Stomach (tissue), 9 donors: ENCODE results near the gene ZNF888. TPM values are rescaled to one million over a fixed set of nuclear protein-coding genes. Genes with fewer than 3 reads are reported as not detected.

Experiments used
- DNase-seq, 2 donors: peaks; one replicate each; pipeline versions ENCODE4 v3.0.0 to v3.0.0-alpha.2; 2013 to 2019
- H3K27ac ChIP-seq, 5 donors: fragments of 200-600 bp in 4 of 5; sonication (generic) in 4 of 5; one replicate each; pipeline ENCODE4 v1.5.1; 2013 to 2019; ENCODE audit warnings: mild to moderate bottlenecking in 1 of 5, moderate library complexity in 1 of 5
- H3K27me3 ChIP-seq, 3 donors: fragments of 200-600 bp; sonication (generic); one replicate each; pipeline ENCODE4 v1.5.1; 2017 to 2019; ENCODE audit warnings: mixed run types in 1 of 3
- H3K36me3 ChIP-seq, 4 donors: fragments of 200-600 bp; sonication (generic); 1 replicate in 3 of 4; 2 replicates in 1 of 4; pipeline ENCODE4 v1.5.1; 2016 to 2019
- H3K4me1 ChIP-seq, 4 donors: fragments of 200-600 bp; sonication (generic); one replicate each; pipeline ENCODE4 v1.5.1; 2016 to 2019
- H3K4me3 ChIP-seq, 4 donors: fragments of 200-600 bp; sonication (generic) in 3 of 4; one replicate each; pipeline ENCODE4 v1.5.1; 2016 to 2019; ENCODE audit warnings: mild to moderate bottlenecking in 1 of 4
- H3K9me3 ChIP-seq, 4 donors: fragments of 200-600 bp; sonication (generic); one replicate each; pipeline ENCODE4 v1.5.1; 2016 to 2019
- CTCF ChIP-seq, 7 experiments: fragments of 450-650 bp in 4 of 7; fragments of 200-600 bp in 3 of 7; sonication (generic) in 3 of 7; IDR thresholded peaks; one replicate each; pipeline ENCODE4 v1.5.1; 2016 to 2019; ENCODE audit warnings: antibody characterized with exemption in 7 of 7, control low read depth in 2 of 7, mild to moderate bottlenecking in 1 of 7
- EP300 ChIP-seq: sonication (generic); formaldehyde crosslinking; IDR thresholded peaks from one replicate; pipeline ENCODE4 v1.6.1; 2017; ENCODE audit warnings: antibody characterized with exemption
- POLR2A ChIP-seq, 4 donors: fragments of 450-650 bp; IDR thresholded peaks; one replicate each; pipeline ENCODE4 v1.6.1; 2016; ENCODE audit warnings: antibody characterized with exemption in 4 of 4, control low read depth in 2 of 4, mild to moderate bottlenecking in 1 of 4, moderate library complexity in 1 of 4
- POLR2AphosphoS5 ChIP-seq, 3 donors: sonication (generic); formaldehyde crosslinking; IDR thresholded peaks; one replicate each; pipeline ENCODE4 v1.6.1; 2016; ENCODE audit warnings: antibody characterized with exemption in 3 of 3
- WGBS, 5 donors: extraction: QIAGEN DNeasy Blood & Tissue Kit in 3 of 5; methylation state at CpG; one replicate each; pipeline versions ENCODE4 v1.1.5 to v1.1.7; 2013 to 2018; 5-methylcytosine and 5-hydroxymethylcytosine counted together
- intact Hi-C: fragments of 100-400 bp; cut with DNase I; formaldehyde crosslinking; loops from one replicate; pipeline ENCODE4 v1.15.1; 2023; ENCODE audit warnings: low total_unique reads
- polyA plus RNA-seq, 3 donors: library from polyadenylated mRNA; stranded (reverse); fragments of 200-250 nt; gene quantifications; one replicate each; pipeline ENCODE4 v1.2.3, GENCODE V29; 2013
- total RNA-seq, 5 donors: library from RNA; depleted of rRNA; stranded (reverse); fragments of >200 nt; gene quantifications; one replicate each; pipeline versions ENCODE4 v1.1.0 to v1.2.3, GENCODE V29; 2014 to 2016
- donor health status: healthy with polysubstance abuse.
- donor health status: Bipolar disorder and iron deficiency.
- donor health status: healthy.

The ZNF888 gene
- total and polyA plus RNA-seq, 8 donors = 0.29 to 13.4 (median 6.6) TPM

- 37 to 47% (median 38%) methylated on average over 24 of the region's 24 CpGs for WGBS, 5 donors
- intact Hi-C loops = no loop called here
- Histone ChIP-seq H3K4me1 (peaks cover 6 to 29% (median 13%) of the 10 kb centered on the region in 4 donors), H3K4me3 (peak overlapping the region; percentile 65 to 86 (median 70)), H3K36me3 (peaks cover 4 to 33% (median 24%) of the 10 kb centered on the region in 4 donors), H3K27ac (peak overlapping the region; percentile 87 to 96 (median 93)), H3K9me3 (no peaks in the 10 kb centered on the region), H3K27me3 (no peaks in the 10 kb centered on the region)
- DNase-seq = peak; percentile 57 to 78
- TF ChIP-seq POLR2A (IDR thresholded peaks at IDR 0.05) (no peak), CTCF (IDR thresholded peaks at IDR 0.05) (no peak), EP300 (no peak), POLR2AphosphoS5 (IDR thresholded peaks at IDR 0.05) (no peak)
Measured at GRCh38 chr19:52896431-52897137, 26.6 kb downstream of the ZNF888 start.

GRCh38 chr19:52891336-52891735 lies 31.9 kb downstream of the ZNF888 start:
- Histone ChIP-seq H3K9me3 (peaks cover 0 to 4% (median under 1%) of the 10 kb centered on the region in 4 donors), H3K27me3 (no peaks in the 10 kb centered on the region), H3K4me3 (no peak overlapping the region), H3K36me3 (peaks cover 26 to 80% (median 71%) of the 10 kb centered on the region in 4 donors), H3K27ac (no peak overlapping the region), H3K4me1 (peaks cover 0 to 16% (median 5%) of the 10 kb centered on the region in 4 donors)
- intact Hi-C loops = no loop called here
- 39 to 65% (median 42%) methylated on average over 4 of the region's 4 CpGs for WGBS, 5 donors
- TF ChIP-seq POLR2A (IDR thresholded peaks at IDR 0.05) = no peak
- TF ChIP-seq CTCF (IDR thresholded peaks at IDR 0.05) = no peak
- no peak for TF ChIP-seq POLR2AphosphoS5 (IDR thresholded peaks at IDR 0.05)
- TF ChIP-seq EP300 = no peak
- DNase-seq = no peak

- 88 to 93% (median 92%) methylated on average over 4 of the region's 4 CpGs for whole genome bisulfite sequencing, 5 donors
- TF ChIP-seq CTCF (IDR thresholded peaks at IDR 0.05) (no peak), POLR2AphosphoS5 (IDR thresholded peaks at IDR 0.05) (no peak), EP300 (no peak), POLR2A (IDR thresholded peaks at IDR 0.05) (no peak)
Measured at GRCh38 chr19:52889931-52890330, 33.3 kb downstream of the ZNF888 start.

GRCh38 chr19:52889076-52889475 lies 34.2 kb downstream of the ZNF888 start:
- Histone ChIP-seq H3K27me3 (no peaks in the 10 kb centered on the region), H3K4me1 (peaks cover 0 to 6% (median 0%) of the 10 kb centered on the region in 4 donors), H3K36me3 (peaks cover 45 to 90% (median 84%) of the 10 kb centered on the region in 4 donors), H3K4me3 (no peak overlapping the region), H3K27ac (no peak overlapping the region), H3K9me3 (peaks cover 5 to 24% (median 12%) of the 10 kb centered on the region in 4 donors)
- intact Hi-C loops = no loop called here
- no peak for DNase-seq
- TF ChIP-seq POLR2A (IDR thresholded peaks at IDR 0.05) = no peak
- no peak for TF ChIP-seq EP300
- 89 to 97% (median 93%) methylated on average over 7 of the region's 7 CpGs for WGBS, 5 donors

More at GRCh38 chr19:52889931-52890330, 33.3 kb downstream of the ZNF888 start:
- Histone ChIP-seq H3K36me3 (peaks cover 36 to 90% (median 79%) of the 10 kb centered on the region in 4 donors), H3K27ac (no peak overlapping the region), H3K4me1 (peaks cover 0 to 8% (median 0%) of the 10 kb centered on the region in 4 donors), H3K4me3 (no peak overlapping the region), H3K9me3 (peaks cover 0 to 16% (median 7%) of the 10 kb centered on the region in 4 donors), H3K27me3 (no peaks in the 10 kb centered on the region)
- intact Hi-C loops = no loop called here
- DNase-seq = no peak
